M059J (cell line): ENCODE results near the gene ZNF804A. TPM values are rescaled to one million over a fixed set of nuclear protein-coding genes. Genes with fewer than 3 reads are reported as not detected.
"Not testable (repeated sequence)": the region's sequence is repeated elsewhere in the genome, so short reads cannot be mapped to it uniquely, and the experiment has no call there.

Experiments
- DNase-seq: peaks from one replicate; pipeline ENCODE4 v3.0.0-alpha.2; 2012; ENCODE audit warnings: low read depth
- total RNA-seq: library from RNA; depleted of rRNA; stranded (reverse); fragments of >200 nt; shearing (Covaris generic); gene quantifications from 2 replicates; pipeline ENCODE4 v1.2.3, GENCODE V29; 2014

ZNF804A gene
- total RNA-seq, 1 experiment from 2014 or later: 1.6 TPM

GRCh38 chr2:184815824-184816223 is 217.5 kb downstream of the ZNF804A start:
- no peak for DNase-seq

GRCh38 chr2:184824597-184824996 is 226.3 kb downstream of the ZNF804A start:
- DNase-seq: no peak

GRCh38 chr2:184830531-184830930 is 232.2 kb downstream of the ZNF804A start:
- DNase-seq: no peak

GRCh38 chr2:184834699-184835397 is 236.5 kb downstream of the ZNF804A start:
- DNase-seq: no peak

GRCh38 chr2:184835398-184835715 is 237.0 kb downstream of the ZNF804A start:
- no peak for DNase-seq

- no peak for DNase-seq
Measured at GRCh38 chr2:184847331-184847730, 249.0 kb downstream of the ZNF804A start.

- no peak for DNase-seq
Measured at GRCh38 chr2:184849516-184849915, 251.2 kb downstream of the ZNF804A start.

GRCh38 chr2:184851576-184851975 is 253.2 kb downstream of the ZNF804A start:
- no peak for DNase-seq

GRCh38 chr2:184859187-184859586 is 260.9 kb downstream of the ZNF804A start:
- DNase-seq: no peak

- no peak for DNase-seq
Measured at GRCh38 chr2:184860744-184861143, 262.4 kb downstream of the ZNF804A start.

GRCh38 chr2:184875212-184875611 is 276.9 kb downstream of the ZNF804A start:
- DNase-seq: no peak

- no peak for DNase-seq
Measured at GRCh38 chr2:184875911-184876310, 277.6 kb downstream of the ZNF804A start.

GRCh38 chr2:184877909-184878308 is 279.6 kb downstream of the ZNF804A start:
- no peak for DNase-seq

- DNase-seq: peak; percentile 11
Measured at GRCh38 chr2:184879671-184880070, 281.3 kb downstream of the ZNF804A start.

- DNase-seq: not testable (repeated sequence)
Measured at GRCh38 chr2:184886585-184886984, 288.3 kb downstream of the ZNF804A start.

GRCh38 chr2:184890311-184890710 is 292.0 kb downstream of the ZNF804A start:
- peak; percentile 4 for DNase-seq

- DNase-seq: no peak
Measured at GRCh38 chr2:184904991-184905390, 306.7 kb downstream of the ZNF804A start.

GRCh38 chr2:184906160-184906559 is 307.8 kb downstream of the ZNF804A start:
- no peak for DNase-seq

- no peak for DNase-seq
Measured at GRCh38 chr2:184906709-184907108, 308.4 kb downstream of the ZNF804A start.

- DNase-seq: no peak
Measured at GRCh38 chr2:184908966-184909365, 310.6 kb downstream of the ZNF804A start.

- peak; percentile 25 for DNase-seq
Measured at GRCh38 chr2:184920451-184920965, 322.2 kb downstream of the ZNF804A start.

GRCh38 chr2:184921676-184922075 is 323.3 kb downstream of the ZNF804A start:
- DNase-seq: no peak

- peak; percentile 12 for DNase-seq
Measured at GRCh38 chr2:184923751-184924150, 325.4 kb downstream of the ZNF804A start.

GRCh38 chr2:184927040-184927439 is 328.7 kb downstream of the ZNF804A start:
- no peak for DNase-seq
